Measurements from ENCODE around the gene CMTM6. TPM values are rescaled to one million over a fixed set of nuclear protein-coding genes. Genes with fewer than 3 reads are reported as not detected.

The CMTM6 gene
- total and polyA plus RNA-seq, 2 of the 8 experiments (the other 6 are each of a cell fraction or from before 2014, with no cell fraction given): 24.0 to 51.5 TPM

DNA sequence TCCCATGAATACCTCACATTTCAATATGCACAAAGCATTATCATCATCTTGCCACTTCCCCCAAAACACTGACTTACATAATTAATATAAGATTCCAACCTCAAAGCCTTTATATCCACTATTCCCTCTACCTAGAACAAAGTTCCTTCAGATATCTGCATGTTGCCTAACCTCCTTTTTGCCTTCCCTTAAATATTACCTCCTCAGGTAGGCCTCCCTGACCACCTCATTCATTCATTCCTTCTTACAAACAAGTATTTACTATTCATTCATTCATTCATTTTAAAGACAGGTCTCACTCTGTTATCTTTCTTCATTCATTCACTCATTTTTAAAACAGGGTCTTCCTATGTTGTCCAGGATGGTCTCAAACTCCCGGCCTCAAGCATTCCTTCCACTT, 49.4 kb upstream of the CMTM6 start:
- no peak overlapping the region for H3K56ac ChIP-seq (replicated peaks; ENCODE audit: insufficient read length, low read depth, low read length)
- no peak overlapping the region for H2AFZ ChIP-seq (ENCODE audit: low read length)
- peaks cover 0 to 5% (median 1%) of the 10 kb centered on the region in 4 experiments; a peak in 2 of 7 replicates for H3K4me1 ChIP-seq (replicated peaks in 1 of 4; ENCODE audit: control insufficient read depth in 3 of 4, insufficient read depth in 4 of 4, low read length in 3 of 4)
- POLR2A ChIA-PET (ENCODE audit: partially characterized antibody): interaction anchor here (0.5 to 1.0 kb wide), 3 partner anchors 16 to 176 kb away, joined by 3 to 5 read pairs (median 3); no protein-coding TSS in a partner anchor
- peaks cover 5 to 95% of the 10 kb centered on the region in 2 experiments; a peak in 3 of 4 replicates for H3K79me2 ChIP-seq (ENCODE audit: control insufficient read depth in 1 of 2, insufficient read depth in 2 of 2, low read length in 2 of 2)
- CTCF ChIA-PET (ENCODE audit: partially characterized antibody): interaction anchor here (1.1 to 1.5 kb wide), 3 partner anchors 16 to 132 kb away, joined by 3 to 4 read pairs (median 3); no protein-coding TSS in a partner anchor
- H3K4ac ChIP-seq (replicated peaks; ENCODE audit: insufficient read length, low read depth, low read length): no peak overlapping the region
- FAIRE-seq (no peak), DNase-seq (ENCODE audit: low read depth in 1 of 2, low spot score in 2 of 2) (no peak)
- peaks cover 10% of the 10 kb centered on the region; the same call in 1 of the 2 replicates for H3K79me1 ChIP-seq (ENCODE audit: low read depth, low read length)
- no peak overlapping the region for H2BK15ac ChIP-seq (ENCODE audit: low read length)
- no peak overlapping the region for H2BK120ac ChIP-seq (replicated peaks; ENCODE audit: low read depth, low read length)
- no peak for TF ChIP-seq KDM1A (IDR thresholded peaks at IDR 0.05; ENCODE audit: borderline replicate concordance, low read length)
- no peak for TF ChIP-seq EZH2 (IDR thresholded peaks at IDR 0.05; ENCODE audit: low read depth, low read length, severe bottlenecking)
- TF ChIP-seq ZNF274 (IDR thresholded peaks at IDR 0.05; ENCODE audit: borderline replicate concordance, extremely low read depth, low read length): no peak
- TF ChIP-seq RAD21 (IDR thresholded peaks at IDR 0.05 in 1 of 2, conservative IDR thresholded peaks at IDR 0.05 in 1 of 2; ENCODE audit: low read depth in 2 of 2, low read length in 2 of 2): no peak
- TF ChIP-seq MAFK (IDR thresholded peaks at IDR 0.05; ENCODE audit: low read depth, low read length): no peak
- no peak for TF ChIP-seq ASH2L (IDR thresholded peaks at IDR 0.05; ENCODE audit: low read length)
- no peak for TF ChIP-seq POU5F1 (IDR thresholded peaks at IDR 0.05; ENCODE audit: low read depth, low read length)
- TF ChIP-seq SUZ12 (IDR thresholded peaks at IDR 0.05; ENCODE audit: low read length): no peak
- TF ChIP-seq SIX5 (IDR thresholded peaks at IDR 0.05; ENCODE audit: low read depth, low read length): no peak
- no peak for TF ChIP-seq NANOG (IDR thresholded peaks at IDR 0.05; ENCODE audit: insufficient read depth, low read depth, low read length, poor library complexity, severe bottlenecking)
- TF ChIP-seq POLR2A (IDR thresholded peaks at IDR 0.05; ENCODE audit: control extremely low read depth in 1 of 2, low read depth in 2 of 2, low read length in 2 of 2): no peak
- TF ChIP-seq RBBP5 (IDR thresholded peaks at IDR 0.05; ENCODE audit: borderline replicate concordance, low read depth, low read length): no peak
- no peak overlapping the region for H4K91ac ChIP-seq (replicated peaks; ENCODE audit: insufficient read length, low read length)
- no peak overlapping the region for H2BK12ac ChIP-seq (ENCODE audit: low read depth, low read length)
- WGBS, 2 experiments (ENCODE audit: extremely low coverage in 1 of 2, insufficient coverage in 1 of 2, insufficient read length in 1 of 2, insufficient replicate concordance in 2 of 2, low coverage in 1 of 2, low lambda C conversion rate in 2 of 2, missing lambda C conversion rate in 1 of 2): 100% methylated on average over 1 of the region's 1 CpG; no CpG with 5 or more reads in 1 of the 2 experiments
- H3K4me3 ChIP-seq (ENCODE audit: extremely low read depth in 1 of 4, insufficient read depth in 2 of 4, low read depth in 3 of 4, low read length in 4 of 4): no peak overlapping the region
- no peak overlapping the region for H2BK20ac ChIP-seq (ENCODE audit: low read length)
- H3K4me2 ChIP-seq (ENCODE audit: insufficient read depth in 1 of 2, low read depth in 2 of 2, low read length in 2 of 2): no peak overlapping the region
- no peak overlapping the region for H2AK5ac ChIP-seq (ENCODE audit: low read depth, low read length)
- H3K18ac ChIP-seq (ENCODE audit: extremely low read depth, low read length): no peak overlapping the region
- H3K36me3 ChIP-seq (ENCODE audit: control insufficient read depth in 2 of 4, insufficient read depth in 4 of 4, low read length in 3 of 4): no peaks in the 10 kb centered on the region
- no peaks in the 10 kb centered on the region for H3K23me2 ChIP-seq (ENCODE audit: low read depth, low read length)
- no peak overlapping the region for H3K23ac ChIP-seq (ENCODE audit: insufficient read length)
- no peaks in the 10 kb centered on the region for H3K27me3 ChIP-seq (replicated peaks in 1 of 4; ENCODE audit: control insufficient read depth in 3 of 4, extremely low read depth in 1 of 4, insufficient read depth in 3 of 4, low read length in 3 of 4)
- H3K14ac ChIP-seq (ENCODE audit: insufficient read length): no peak overlapping the region
- H4K8ac ChIP-seq (ENCODE audit: extremely low read depth, insufficient read depth, low read length): no peak overlapping the region
- peaks cover 3 to 11% of the 10 kb centered on the region in 2 experiments for H4K20me1 ChIP-seq (replicated peaks in 1 of 2; ENCODE audit: control insufficient read depth in 1 of 2, insufficient read depth in 2 of 2, low read length in 2 of 2)
- H3K9me3 ChIP-seq (ENCODE audit: insufficient read depth in 2 of 2, low read depth in 1 of 2, low read length in 1 of 2): no peaks in the 10 kb centered on the region
- H2BK5ac ChIP-seq (ENCODE audit: low read depth, low read length): no peak overlapping the region
- no peak overlapping the region for H4K5ac ChIP-seq (ENCODE audit: insufficient read length, low read depth, low read length)
- no peak overlapping the region for H3K27ac ChIP-seq (ENCODE audit: low read depth, low read length)
- H3K9ac ChIP-seq (replicated peaks in 1 of 4; ENCODE audit: extremely low read depth in 1 of 4, low read depth in 3 of 4, low read length in 3 of 4): no peak overlapping the region

All from H1 (cell line).